ENCODE data around the gene TM4SF18. TPM values are rescaled to one million over a fixed set of nuclear protein-coding genes. Genes with fewer than 3 reads are reported as not detected.

The TM4SF18 gene
- total RNA-seq, 1 donor from 2014 or later: not detected

DNA sequence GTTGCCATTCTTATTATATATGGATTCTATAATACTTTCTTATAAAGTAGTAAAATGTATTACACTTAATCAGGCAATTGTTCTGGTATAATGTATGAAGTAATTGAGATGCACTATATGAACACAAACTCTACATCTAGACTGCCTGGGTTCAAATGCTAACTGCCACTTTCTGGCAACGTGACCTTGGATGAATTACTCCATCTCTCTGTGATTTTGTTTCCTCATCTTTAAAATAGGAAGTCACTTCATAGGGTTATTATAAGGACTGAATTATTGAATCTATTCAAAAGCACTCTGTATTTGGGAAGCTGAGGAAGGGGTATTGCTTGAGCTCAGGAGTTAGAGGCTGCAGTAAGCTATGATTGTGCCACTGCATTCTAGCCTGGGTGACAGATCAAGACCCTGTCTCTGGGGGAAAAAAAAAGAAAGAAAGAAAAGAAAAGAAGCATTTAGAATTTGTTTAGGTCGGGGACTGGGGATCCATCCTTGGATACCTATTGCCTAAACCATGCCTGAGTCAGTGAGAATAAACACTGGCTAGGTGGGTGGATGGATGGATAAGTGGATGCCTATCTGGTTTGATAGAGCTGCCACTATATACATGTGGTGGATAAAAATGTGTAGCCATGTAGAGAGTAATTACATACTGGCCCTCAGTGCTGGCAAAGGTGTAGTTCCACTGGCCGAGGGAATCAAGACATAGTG lies 41.5 kb upstream of the TM4SF18 start:
- Mint-ChIP-seq H3K9me3 (ENCODE audit: unreplicated experiment) (peaks cover 8% of the 10 kb centered on the region), H3K27ac (ENCODE audit: unreplicated experiment) (no peak overlapping the region), H3K4me1 (ENCODE audit: low read depth, unreplicated experiment) (no peaks in the 10 kb centered on the region), H3K27me3 (ENCODE audit: unreplicated experiment) (peaks cover 4% of the 10 kb centered on the region), H3K4me3 (ENCODE audit: unreplicated experiment) (no peak overlapping the region), H3K36me3 (ENCODE audit: unreplicated experiment) (no peaks in the 10 kb centered on the region)
- DNase-seq: no peak
- TF ChIP-seq, protein P1, sequence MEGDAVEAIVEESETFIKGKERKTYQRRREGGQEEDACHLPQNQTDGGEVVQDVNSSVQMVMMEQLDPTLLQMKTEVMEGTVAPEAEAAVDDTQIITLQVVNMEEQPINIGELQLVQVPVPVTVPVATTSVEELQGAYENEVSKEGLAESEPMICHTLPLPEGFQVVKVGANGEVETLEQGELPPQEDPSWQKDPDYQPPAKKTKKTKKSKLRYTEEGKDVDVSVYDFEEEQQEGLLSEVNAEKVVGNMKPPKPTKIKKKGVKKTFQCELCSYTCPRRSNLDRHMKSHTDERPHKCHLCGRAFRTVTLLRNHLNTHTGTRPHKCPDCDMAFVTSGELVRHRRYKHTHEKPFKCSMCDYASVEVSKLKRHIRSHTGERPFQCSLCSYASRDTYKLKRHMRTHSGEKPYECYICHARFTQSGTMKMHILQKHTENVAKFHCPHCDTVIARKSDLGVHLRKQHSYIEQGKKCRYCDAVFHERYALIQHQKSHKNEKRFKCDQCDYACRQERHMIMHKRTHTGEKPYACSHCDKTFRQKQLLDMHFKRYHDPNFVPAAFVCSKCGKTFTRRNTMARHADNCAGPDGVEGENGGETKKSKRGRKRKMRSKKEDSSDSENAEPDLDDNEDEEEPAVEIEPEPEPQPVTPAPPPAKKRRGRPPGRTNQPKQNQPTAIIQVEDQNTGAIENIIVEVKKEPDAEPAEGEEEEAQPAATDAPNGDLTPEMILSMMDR (IDR thresholded peaks at IDR 0.05; ENCODE audit: partially characterized antibody, unreplicated experiment): no peak

DNA sequence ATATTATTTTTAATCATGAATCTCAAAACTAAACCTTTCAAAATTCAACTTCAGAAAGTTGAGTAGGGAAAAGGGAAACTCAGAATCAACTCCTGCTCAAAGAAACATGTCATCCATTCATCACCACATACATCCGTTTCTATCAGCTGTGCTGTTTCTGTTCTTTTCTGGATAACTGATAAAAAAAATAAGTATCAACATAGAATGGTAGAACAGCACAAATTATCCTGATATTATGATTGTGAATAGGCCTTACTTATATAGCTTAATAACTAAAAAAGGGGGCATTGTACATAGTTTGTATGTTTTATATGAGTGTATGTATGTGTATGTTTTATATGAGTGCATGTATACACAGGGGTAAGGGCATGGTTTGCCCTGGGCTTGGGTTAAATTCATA lies 41.0 kb upstream of the TM4SF18 start:
- Mint-ChIP-seq H3K36me3 (ENCODE audit: unreplicated experiment) (no peaks in the 10 kb centered on the region), H3K4me3 (ENCODE audit: unreplicated experiment) (no peak overlapping the region), H3K27ac (ENCODE audit: unreplicated experiment) (no peak overlapping the region), H3K9me3 (ENCODE audit: unreplicated experiment) (peaks cover 6% of the 10 kb centered on the region), H3K27me3 (ENCODE audit: unreplicated experiment) (peaks cover 2% of the 10 kb centered on the region), H3K4me1 (ENCODE audit: low read depth, unreplicated experiment) (no peaks in the 10 kb centered on the region)
- TF ChIP-seq, protein P1 (IDR thresholded peaks at IDR 0.05; ENCODE audit: partially characterized antibody, unreplicated experiment): no peak
- no peak for DNase-seq

DNA sequence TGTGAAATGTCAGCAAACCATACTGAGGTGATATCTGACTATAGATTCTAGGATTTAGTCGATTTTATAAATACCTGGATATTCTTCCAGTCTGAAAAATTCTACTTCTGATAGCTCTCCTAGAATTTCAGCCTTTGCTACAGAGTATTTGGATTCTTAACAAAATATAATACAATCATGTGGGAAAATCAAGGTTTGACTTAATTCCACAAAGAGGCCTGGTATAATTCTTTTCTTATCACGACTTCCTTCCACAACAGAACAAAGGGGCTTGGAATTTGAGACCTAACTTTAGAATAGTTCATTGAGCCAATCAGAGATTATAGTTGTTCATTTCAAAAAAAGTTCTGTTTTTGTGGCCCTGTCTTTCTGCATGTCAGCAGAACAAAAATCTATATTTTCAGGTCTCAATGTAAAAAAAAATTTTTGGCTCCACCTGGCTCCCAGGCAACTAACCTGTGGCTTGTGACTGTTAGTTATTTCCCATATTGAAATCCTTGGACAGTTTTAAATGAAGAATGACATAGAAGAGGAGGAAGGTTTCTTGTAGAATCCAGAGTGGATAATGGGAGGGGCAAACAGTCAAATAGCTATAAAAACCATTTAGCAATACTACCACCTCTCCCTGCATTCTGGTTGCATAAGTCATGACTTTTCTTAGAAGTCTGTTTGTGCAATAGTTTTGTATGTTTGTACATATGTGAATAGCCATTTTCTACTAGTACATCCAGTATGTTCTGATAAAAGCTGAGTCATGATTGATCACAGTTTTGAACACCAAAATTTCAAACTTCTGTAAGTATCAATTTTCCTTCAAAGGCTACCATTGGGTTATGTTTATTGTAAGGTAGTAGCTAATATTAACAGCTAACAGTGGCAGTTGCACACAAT lies 40.0 kb upstream of the TM4SF18 start:
- no peak overlapping the region for H3K4me3 Mint-ChIP-seq (ENCODE audit: unreplicated experiment)
- H3K9me3 Mint-ChIP-seq (ENCODE audit: unreplicated experiment): no peaks in the 10 kb centered on the region
- no peak for DNase-seq
- TF ChIP-seq, protein P1 (IDR thresholded peaks at IDR 0.05; ENCODE audit: partially characterized antibody, unreplicated experiment): no peak
- H3K36me3 Mint-ChIP-seq (ENCODE audit: unreplicated experiment): no peaks in the 10 kb centered on the region
- H3K27ac Mint-ChIP-seq (ENCODE audit: unreplicated experiment): no peak overlapping the region
- H3K4me1 Mint-ChIP-seq (ENCODE audit: low read depth, unreplicated experiment): no peaks in the 10 kb centered on the region
- H3K27me3 Mint-ChIP-seq (ENCODE audit: unreplicated experiment): no peaks in the 10 kb centered on the region

DNA sequence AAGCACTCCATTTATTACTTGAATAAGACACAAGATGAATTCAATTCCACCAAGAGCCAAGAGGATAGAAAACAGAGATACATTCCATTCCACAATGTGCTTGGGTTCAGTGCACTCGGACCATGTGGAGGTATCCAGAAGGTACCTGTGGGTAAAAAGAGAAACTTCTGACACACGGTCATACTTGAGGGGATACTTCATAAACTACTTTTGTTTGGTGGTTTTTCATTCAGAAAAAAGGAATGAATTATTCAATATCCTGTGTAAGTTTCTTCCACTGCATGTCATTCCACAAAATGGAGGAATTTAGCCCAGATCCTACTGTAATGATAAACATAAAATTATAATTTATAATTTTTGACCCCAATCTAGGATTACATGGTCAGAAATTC lies 38.3 kb upstream of the TM4SF18 start:
- Mint-ChIP-seq H3K4me1 (ENCODE audit: low read depth, unreplicated experiment) (no peaks in the 10 kb centered on the region), H3K9me3 (ENCODE audit: unreplicated experiment) (no peaks in the 10 kb centered on the region), H3K4me3 (ENCODE audit: unreplicated experiment) (no peak overlapping the region), H3K27me3 (ENCODE audit: unreplicated experiment) (no peaks in the 10 kb centered on the region), H3K36me3 (ENCODE audit: unreplicated experiment) (no peaks in the 10 kb centered on the region), H3K27ac (ENCODE audit: unreplicated experiment) (no peak overlapping the region)
- TF ChIP-seq, protein P1 (IDR thresholded peaks at IDR 0.05; ENCODE audit: partially characterized antibody, unreplicated experiment): no peak
- no peak for DNase-seq

All from glutamatergic neuron (in vitro differentiated cells).